GM12878 (cell line): ENCODE data around the gene RASA1. TPM values are rescaled to one million over a fixed set of nuclear protein-coding genes. Genes with fewer than 3 reads are reported as not detected.

Source experiments
- BACH1 ChIP-seq: fragments of 450-650 bp; IDR thresholded peaks from 2 replicates; pipeline ENCODE4 v1.6.1; 2017; ENCODE audit warnings: mild to moderate bottlenecking, borderline replicate concordance
- CUX1 ChIP-seq: IDR thresholded peaks from 2 replicates; pipeline ENCODE4 v1.6.1; 2012; ENCODE audit warnings: improper control_type of control experiment, low read depth, low read length; ENCODE audit not compliant: insufficient replicate concordance
- KDM1A ChIP-seq: fragments of 200-600 bp; sonication (generic); IDR thresholded peaks from 2 replicates; pipeline ENCODE4 v1.6.1; 2016; ENCODE audit warnings: borderline replicate concordance
- NKRF ChIP-seq: fragments of 450-650 bp; conservative IDR thresholded peaks from 2 replicates; pipeline ENCODE4 v1.6.1; 2017; ENCODE audit warnings: mild to moderate bottlenecking, moderate library complexity
- RB1 ChIP-seq: fragments of 450-650 bp; formaldehyde crosslinking; IDR thresholded peaks from 2 replicates; pipeline ENCODE4 v1.6.1; 2017; ENCODE audit warnings: mild to moderate bottlenecking, borderline replicate concordance
- polyA plus RNA-seq, 11 experiments: library from polyadenylated mRNA; depleted of rRNA in 4 of 11; unstranded in 6 of 11; stranded (reverse) in 5 of 11; fragments of >200 nt; fragmentation: Nextera tagmentation in 4 of 11; fragmentation: Illumina TruSeq in 1 of 11; extraction: Ambion mirVana in 4 of 11; extraction: Trizol in 1 of 11; gene quantifications; 1 replicate in 1 of 11; 2 replicates in 10 of 11; pipeline versions ENCODE4 v1.2.1 to v1.2.3, GENCODE V29; 2011 to 2016; ENCODE audit warnings: inconsistent platforms in 2 of 11, missing spikeins in 2 of 11, low read depth in 1 of 11
- total RNA-seq, 4 experiments: library from RNA; depleted of rRNA in 3 of 4; stranded (reverse); fragments of >200 nt in 3 of 4; fragmentation: Illumina TruSeq in 1 of 4; extraction: Trizol in 1 of 4; gene quantifications; 2 replicates each; pipeline versions ENCODE4 v1.2.1 to v1.2.3, GENCODE V29; 2013 to 2021

The RASA1 gene
- total and polyA plus RNA-seq, 10 of the 15 experiments (the other 5 are each of a cell fraction or from before 2014, with no cell fraction given): 7.8 to 72.3 (median 21.8) TPM

GRCh38 chr5:87404359-87404758 lies 136.7 kb downstream of the RASA1 start (continued):
- TF ChIP-seq CUX1 (no peak), NKRF (no peak), BACH1 (no peak), RB1 (no peak), KDM1A (no peak)
- TF ChIP-seq, all 136 proteins: peak for 0
